HCT116 (cell line): Measurements from ENCODE around the gene NPFFR1. TPM values are rescaled to one million over a fixed set of nuclear protein-coding genes. Genes with fewer than 3 reads are reported as not detected.

Source experiments
- ATAC-seq: fragments of 200-7000 bp; cut with Tn5 transposase; 2 replicates; pipeline ENCODE4 v1.9.1; 2020; ENCODE audit warnings: mild to moderate bottlenecking, moderate library complexity
- BruUV-seq: library from RNA; stranded (reverse); fragments of 400-500 nt; replicated peaks from 2 replicates; lab custom pipeline; 2021; lab: Mats Ljungman, UMichigan
- CTCF ChIA-PET: fragments of 300-600 bp; sonication (Branson Sonifier 250); formaldehyde crosslinking; loops from one replicate; lab custom pipeline; 2021; ENCODE audit warnings: antibody characterized with exemption; lab: Charles Lee
- POLR2A ChIA-PET: fragments of 300-600, 350-600 bp; sonication (Branson Sonifier 250); formaldehyde crosslinking; loops from one replicate; lab custom pipeline; 2021; ENCODE audit warnings: antibody characterized with exemption; lab: Charles Lee
- RAD21 ChIA-PET, 2 experiments: fragments of 300-600 bp; sonication (Branson Sonifier 250); formaldehyde crosslinking; loops; one replicate each; lab custom pipeline; 2023; ENCODE audit warnings: low total read pairs in 2 of 2; ENCODE audit not compliant: uncharacterized antibody in 2 of 2, unreplicated experiment in 2 of 2, low non-redundant PET in 1 of 2; lab: Charles Lee
- DNase-seq: peaks from one replicate; pipeline ENCODE4 v3.0.0-alpha.2; 2010; ENCODE audit warnings: low read depth, low spot score
- H2AFZ ChIP-seq: fragments of 200-600 bp; shearing (Covaris generic), sonication (generic); 2 replicates; pipeline ENCODE4 v1.6.1; 2017; ENCODE audit warnings: low read depth, mixed run types, mixed read lengths, antibody characterized with exemption, low read length; ENCODE audit not compliant: poor library complexity, severe bottlenecking
- H3K27ac ChIP-seq: 2 replicates; pipeline ENCODE4 v1.5.1; 2012; ENCODE audit warnings: low read depth, low read length
- H3K27me3 ChIP-seq: fragments of 200-600 bp; sonication (generic); 2 replicates; pipeline ENCODE4 v1.6.1; 2016; ENCODE audit warnings: mixed run types, low read length, mixed read lengths; ENCODE audit not compliant: insufficient read depth
- H3K36me3 ChIP-seq, 2 experiments: fragments of 200-500 bp in 1 of 2; fragments of 200-600 bp in 1 of 2; sonication (Bioruptor generic) in 1 of 2; sonication (generic) in 1 of 2; 2 replicates each; pipeline versions ENCODE4 v1.5.1 to v1.6.1; 2014 to 2016; ENCODE audit warnings: low read length in 2 of 2, inconsistent platforms in 1 of 2, mixed read lengths in 1 of 2, mixed run types in 1 of 2; ENCODE audit not compliant: insufficient read depth in 2 of 2, control insufficient read depth in 1 of 2
- H3K4me1 ChIP-seq, 2 experiments: fragments of 200-600 bp in 1 of 2; sonication (generic) in 1 of 2; 2 replicates each; pipeline versions ENCODE4 v1.5.1 to v1.6.1; 2012 to 2017; ENCODE audit warnings: low read length in 2 of 2, inconsistent platforms in 1 of 2, mild to moderate bottlenecking in 1 of 2, mixed read lengths in 1 of 2, mixed run types in 1 of 2, moderate library complexity in 1 of 2; ENCODE audit not compliant: insufficient read depth in 2 of 2, control insufficient read depth in 1 of 2
- H3K4me2 ChIP-seq: fragments of 200-600 bp; sonication (generic); 2 replicates; pipeline ENCODE4 v1.6.1; 2017; ENCODE audit warnings: mixed run types, low read length, mixed read lengths
- H3K4me3 ChIP-seq, 2 experiments: fragments of 200-600 bp in 1 of 2; sonication (generic) in 1 of 2; replicated peaks in 1 of 2; 2 replicates each; pipeline ENCODE4 v1.5.1; 2011 to 2016; ENCODE audit warnings: low read length in 2 of 2, control low read depth in 1 of 2, low read depth in 1 of 2, mild to moderate bottlenecking in 1 of 2, mixed read lengths in 1 of 2, mixed run types in 1 of 2
- H3K79me2 ChIP-seq: fragments of 200-600 bp; sonication (generic); 2 replicates; pipeline ENCODE4 v1.6.1; 2017; ENCODE audit warnings: mild to moderate bottlenecking, mixed run types, low read length, moderate library complexity, mixed read lengths; ENCODE audit not compliant: insufficient read depth
- H3K9ac ChIP-seq: fragments of 200-600 bp; sonication (generic); 2 replicates; pipeline ENCODE4 v1.6.1; 2016; ENCODE audit warnings: low read length, mixed read lengths
- H3K9me2 ChIP-seq: fragments of 200-600 bp; sonication (generic), shearing (Covaris generic); 2 replicates; pipeline ENCODE4 v1.6.1; 2017; ENCODE audit warnings: mixed run types, mild to moderate bottlenecking, moderate library complexity; ENCODE audit not compliant: insufficient read depth
- H3K9me3 ChIP-seq, 2 experiments: fragments of 200-500 bp in 1 of 2; fragments of 200-600 bp in 1 of 2; sonication (Bioruptor generic) in 1 of 2; sonication (generic) in 1 of 2; 2 replicates each; pipeline ENCODE4 v1.6.1; 2014 to 2017; ENCODE audit warnings: low read length in 2 of 2, mixed read lengths in 2 of 2, inconsistent platforms in 1 of 2, low read depth in 1 of 2, mild to moderate bottlenecking in 1 of 2, mixed run types in 1 of 2, moderate library complexity in 1 of 2; ENCODE audit not compliant: control insufficient read depth in 1 of 2, insufficient read depth in 1 of 2
- H4K20me1 ChIP-seq: fragments of 200-600 bp; sonication (generic), shearing (Covaris generic); 2 replicates; pipeline ENCODE4 v1.6.1; 2017; ENCODE audit warnings: mixed run types, mild to moderate bottlenecking, moderate library complexity; ENCODE audit not compliant: insufficient read depth
- CBX3 ChIP-seq: IDR thresholded peaks from 2 replicates; pipeline ENCODE4 v1.6.1; 2012; ENCODE audit warnings: low read depth
- ELF1 ChIP-seq: IDR thresholded peaks from 2 replicates; pipeline ENCODE4 v1.6.1; 2012; ENCODE audit warnings: low read depth, borderline replicate concordance
- EZH2 ChIP-seq: fragments of 200-600 bp; sonication (generic); IDR thresholded peaks from 2 replicates; pipeline ENCODE4 v1.6.1; 2017; ENCODE audit warnings: antibody characterized with exemption, mixed run types
- EZH2phosphoT487 ChIP-seq: fragments of 200-600 bp; IDR thresholded peaks from 2 replicates; pipeline ENCODE4 v1.6.1; 2018; ENCODE audit warnings: antibody characterized with exemption, borderline replicate concordance
- JUND ChIP-seq: IDR thresholded peaks from 2 replicates; pipeline ENCODE4 v1.6.1; 2012
- POLR2A ChIP-seq: IDR thresholded peaks from 2 replicates; pipeline ENCODE4 v1.7.0; 2011; ENCODE audit warnings: borderline replicate concordance; ENCODE audit not compliant: insufficient read depth, insufficient read length; ENCODE audit errors: extremely low read depth
- RAD21 ChIP-seq: IDR thresholded peaks from 2 replicates; pipeline ENCODE4 v1.6.1; 2012; ENCODE audit warnings: low read depth, mild to moderate bottlenecking
- SP1 ChIP-seq: IDR thresholded peaks from 2 replicates; pipeline ENCODE4 v1.6.1; 2012; ENCODE audit warnings: low read depth
- SRF ChIP-seq: IDR thresholded peaks from 2 replicates; pipeline ENCODE4 v1.6.1; 2012; ENCODE audit warnings: low read depth
- TCF7L2 ChIP-seq: IDR thresholded peaks from 2 replicates; pipeline ENCODE4 v1.7.0; 2011; ENCODE audit warnings: borderline replicate concordance, inconsistent platforms; ENCODE audit not compliant: insufficient read depth, insufficient read length; ENCODE audit errors: extremely low read depth
- ZNF274 ChIP-seq: fragments of 200-500 bp; sonication (Bioruptor generic); IDR thresholded peaks from 2 replicates; pipeline ENCODE4 v1.6.1; 2014; ENCODE audit warnings: mild to moderate bottlenecking, low read depth, low read length, inconsistent platforms
- intact Hi-C: fragments of 100-400 bp; cut with micrococcal nuclease; formaldehyde crosslinking; loops from 2 replicates; pipeline ENCODE4 v1.10.0; 2022
- total RNA-seq: library from RNA; stranded (reverse); gene quantifications from one replicate; pipeline ENCODE4 v1.2.1, GENCODE V29; 2021; ENCODE audit not compliant: unreplicated experiment
- TF ChIP-seq, protein P1 (sequence below): IDR thresholded peaks from 2 replicates; pipeline ENCODE4 v1.6.1; 2012
- TF ChIP-seq, protein P2 (sequence below): IDR thresholded peaks from 2 replicates; pipeline ENCODE4 v1.6.1; 2012; ENCODE audit warnings: low read depth
- TF ChIP-seq, protein P3 (sequence below): IDR thresholded peaks from 2 replicates; pipeline ENCODE4 v1.6.1; 2011; ENCODE audit warnings: mild to moderate bottlenecking, low read length, moderate library complexity; ENCODE audit not compliant: insufficient replicate concordance; ENCODE audit errors: extremely low read depth
- TF ChIP-seq, protein P4 (sequence below), 3 experiments: fragments of 200-600 bp in 1 of 3; sonication (generic) in 1 of 3; IDR thresholded peaks in 2 of 3; conservative IDR thresholded peaks in 1 of 3; 2 replicates each; pipeline ENCODE4 v1.5.1; 2012 to 2017; ENCODE audit warnings: low read depth in 2 of 3, low read length in 2 of 3, antibody characterized with exemption in 1 of 3, borderline replicate concordance in 1 of 3, control low read depth in 1 of 3, mild to moderate bottlenecking in 1 of 3, mixed read lengths in 1 of 3, mixed run types in 1 of 3, moderate library complexity in 1 of 3; ENCODE audit not compliant: insufficient read depth in 1 of 3

The NPFFR1 gene
- total RNA-seq, 1 experiment from 2014 or later: 0.02 TPM

DNA sequence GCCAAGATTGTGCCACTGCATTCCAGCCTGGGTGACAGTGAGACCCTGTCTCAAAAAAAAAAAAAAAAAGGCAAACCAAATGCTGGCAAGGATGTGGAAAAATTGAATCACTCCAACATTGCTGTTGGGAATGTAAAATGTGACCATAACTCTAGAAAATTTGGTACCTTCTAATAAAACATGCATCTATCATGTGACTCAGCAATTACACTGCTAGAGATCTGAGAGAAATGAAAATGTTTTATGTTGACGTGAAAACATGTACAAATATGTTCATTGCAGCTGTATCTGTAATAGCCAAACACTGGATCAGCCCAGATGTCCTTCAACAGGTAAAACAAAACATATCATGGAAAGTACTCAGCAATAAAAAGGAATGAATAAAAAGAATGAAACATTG lies 82.7 kb downstream of the NPFFR1 start:
- no peaks in the 10 kb centered on the region for H3K79me2 ChIP-seq
- H3K4me1 ChIP-seq: no peaks in the 10 kb centered on the region
- no peaks in the 10 kb centered on the region for H3K27me3 ChIP-seq
- ChIA-PET CTCF (no interaction called here), RAD21 (no interaction called here), POLR2A (no interaction called here)
- ATAC-seq (no peak), DNase-seq (no peak)
- no peaks in the 10 kb centered on the region for H3K9me2 ChIP-seq
- H2AFZ ChIP-seq: no peak overlapping the region
- intact Hi-C loops: no loop called here
- no peak overlapping the region for H3K27ac ChIP-seq
- H3K9ac ChIP-seq: no peak overlapping the region
- peaks cover 32 to 68% of the 10 kb centered on the region in 2 experiments for H3K36me3 ChIP-seq
- no peak overlapping the region for H3K4me3 ChIP-seq
- no peak for TF ChIP-seq ZNF274
- no peak for TF ChIP-seq ELF1
- no peak for TF ChIP-seq EZH2
- TF ChIP-seq SRF: no peak
- no peak for TF ChIP-seq TCF7L2
- TF ChIP-seq SP1: no peak
- TF ChIP-seq RAD21: no peak
- no peak for TF ChIP-seq JUND
- TF ChIP-seq, protein P1, sequence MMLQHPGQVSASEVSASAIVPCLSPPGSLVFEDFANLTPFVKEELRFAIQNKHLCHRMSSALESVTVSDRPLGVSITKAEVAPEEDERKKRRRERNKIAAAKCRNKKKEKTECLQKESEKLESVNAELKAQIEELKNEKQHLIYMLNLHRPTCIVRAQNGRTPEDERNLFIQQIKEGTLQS: no peak
- TF ChIP-seq POLR2A: no peak
- TF ChIP-seq, protein P2, sequence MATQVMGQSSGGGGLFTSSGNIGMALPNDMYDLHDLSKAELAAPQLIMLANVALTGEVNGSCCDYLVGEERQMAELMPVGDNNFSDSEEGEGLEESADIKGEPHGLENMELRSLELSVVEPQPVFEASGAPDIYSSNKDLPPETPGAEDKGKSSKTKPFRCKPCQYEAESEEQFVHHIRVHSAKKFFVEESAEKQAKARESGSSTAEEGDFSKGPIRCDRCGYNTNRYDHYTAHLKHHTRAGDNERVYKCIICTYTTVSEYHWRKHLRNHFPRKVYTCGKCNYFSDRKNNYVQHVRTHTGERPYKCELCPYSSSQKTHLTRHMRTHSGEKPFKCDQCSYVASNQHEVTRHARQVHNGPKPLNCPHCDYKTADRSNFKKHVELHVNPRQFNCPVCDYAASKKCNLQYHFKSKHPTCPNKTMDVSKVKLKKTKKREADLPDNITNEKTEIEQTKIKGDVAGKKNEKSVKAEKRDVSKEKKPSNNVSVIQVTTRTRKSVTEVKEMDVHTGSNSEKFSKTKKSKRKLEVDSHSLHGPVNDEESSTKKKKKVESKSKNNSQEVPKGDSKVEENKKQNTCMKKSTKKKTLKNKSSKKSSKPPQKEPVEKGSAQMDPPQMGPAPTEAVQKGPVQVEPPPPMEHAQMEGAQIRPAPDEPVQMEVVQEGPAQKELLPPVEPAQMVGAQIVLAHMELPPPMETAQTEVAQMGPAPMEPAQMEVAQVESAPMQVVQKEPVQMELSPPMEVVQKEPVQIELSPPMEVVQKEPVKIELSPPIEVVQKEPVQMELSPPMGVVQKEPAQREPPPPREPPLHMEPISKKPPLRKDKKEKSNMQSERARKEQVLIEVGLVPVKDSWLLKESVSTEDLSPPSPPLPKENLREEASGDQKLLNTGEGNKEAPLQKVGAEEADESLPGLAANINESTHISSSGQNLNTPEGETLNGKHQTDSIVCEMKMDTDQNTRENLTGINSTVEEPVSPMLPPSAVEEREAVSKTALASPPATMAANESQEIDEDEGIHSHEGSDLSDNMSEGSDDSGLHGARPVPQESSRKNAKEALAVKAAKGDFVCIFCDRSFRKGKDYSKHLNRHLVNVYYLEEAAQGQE: no peak
- TF ChIP-seq, protein P3, sequence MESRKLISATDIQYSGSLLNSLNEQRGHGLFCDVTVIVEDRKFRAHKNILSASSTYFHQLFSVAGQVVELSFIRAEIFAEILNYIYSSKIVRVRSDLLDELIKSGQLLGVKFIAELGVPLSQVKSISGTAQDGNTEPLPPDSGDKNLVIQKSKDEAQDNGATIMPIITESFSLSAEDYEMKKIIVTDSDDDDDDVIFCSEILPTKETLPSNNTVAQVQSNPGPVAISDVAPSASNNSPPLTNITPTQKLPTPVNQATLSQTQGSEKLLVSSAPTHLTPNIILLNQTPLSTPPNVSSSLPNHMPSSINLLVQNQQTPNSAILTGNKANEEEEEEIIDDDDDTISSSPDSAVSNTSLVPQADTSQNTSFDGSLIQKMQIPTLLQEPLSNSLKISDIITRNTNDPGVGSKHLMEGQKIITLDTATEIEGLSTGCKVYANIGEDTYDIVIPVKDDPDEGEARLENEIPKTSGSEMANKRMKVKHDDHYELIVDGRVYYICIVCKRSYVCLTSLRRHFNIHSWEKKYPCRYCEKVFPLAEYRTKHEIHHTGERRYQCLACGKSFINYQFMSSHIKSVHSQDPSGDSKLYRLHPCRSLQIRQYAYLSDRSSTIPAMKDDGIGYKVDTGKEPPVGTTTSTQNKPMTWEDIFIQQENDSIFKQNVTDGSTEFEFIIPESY: no peak
- TF ChIP-seq, protein P4, sequence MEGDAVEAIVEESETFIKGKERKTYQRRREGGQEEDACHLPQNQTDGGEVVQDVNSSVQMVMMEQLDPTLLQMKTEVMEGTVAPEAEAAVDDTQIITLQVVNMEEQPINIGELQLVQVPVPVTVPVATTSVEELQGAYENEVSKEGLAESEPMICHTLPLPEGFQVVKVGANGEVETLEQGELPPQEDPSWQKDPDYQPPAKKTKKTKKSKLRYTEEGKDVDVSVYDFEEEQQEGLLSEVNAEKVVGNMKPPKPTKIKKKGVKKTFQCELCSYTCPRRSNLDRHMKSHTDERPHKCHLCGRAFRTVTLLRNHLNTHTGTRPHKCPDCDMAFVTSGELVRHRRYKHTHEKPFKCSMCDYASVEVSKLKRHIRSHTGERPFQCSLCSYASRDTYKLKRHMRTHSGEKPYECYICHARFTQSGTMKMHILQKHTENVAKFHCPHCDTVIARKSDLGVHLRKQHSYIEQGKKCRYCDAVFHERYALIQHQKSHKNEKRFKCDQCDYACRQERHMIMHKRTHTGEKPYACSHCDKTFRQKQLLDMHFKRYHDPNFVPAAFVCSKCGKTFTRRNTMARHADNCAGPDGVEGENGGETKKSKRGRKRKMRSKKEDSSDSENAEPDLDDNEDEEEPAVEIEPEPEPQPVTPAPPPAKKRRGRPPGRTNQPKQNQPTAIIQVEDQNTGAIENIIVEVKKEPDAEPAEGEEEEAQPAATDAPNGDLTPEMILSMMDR (IDR thresholded peaks at IDR 0.05 in 2 of 3, conservative IDR thresholded peaks at IDR 0.05 in 1 of 3; ENCODE audit: borderline replicate concordance in 1 of 3, insufficient read depth in 1 of 3, low read depth in 2 of 3, low read length in 2 of 3): no peak
- TF ChIP-seq EZH2phosphoT487: no peak
- TF ChIP-seq CBX3: no peak
- H4K20me1 ChIP-seq: 0 out of 2 replicates have a peak, but pooled peaks cover under 1% of the 10 kb centered on the region
- no peaks in the 10 kb centered on the region for H3K9me3 ChIP-seq
- BruUV-seq: no TSS peak
- H3K4me2 ChIP-seq: no peak overlapping the region
